WI38 (cell line): ENCODE measurements around the gene C13orf46.

Experiments used
- H3K4me3 ChIP-seq: 2 replicates; pipeline ENCODE4 v1.5.1; 2011; ENCODE audit warnings: low read depth, mild to moderate bottlenecking, control low read depth, low read length
- TF ChIP-seq, protein P1 (sequence below): IDR thresholded peaks from 2 replicates; pipeline ENCODE4 v1.5.1; 2012; ENCODE audit warnings: low read depth, mild to moderate bottlenecking, control low read depth, low read length

The C13orf46 gene

GRCh38 chr13:114002009-114002544 is 28.2 kb upstream of the C13orf46 start:
- TF ChIP-seq, protein P1, sequence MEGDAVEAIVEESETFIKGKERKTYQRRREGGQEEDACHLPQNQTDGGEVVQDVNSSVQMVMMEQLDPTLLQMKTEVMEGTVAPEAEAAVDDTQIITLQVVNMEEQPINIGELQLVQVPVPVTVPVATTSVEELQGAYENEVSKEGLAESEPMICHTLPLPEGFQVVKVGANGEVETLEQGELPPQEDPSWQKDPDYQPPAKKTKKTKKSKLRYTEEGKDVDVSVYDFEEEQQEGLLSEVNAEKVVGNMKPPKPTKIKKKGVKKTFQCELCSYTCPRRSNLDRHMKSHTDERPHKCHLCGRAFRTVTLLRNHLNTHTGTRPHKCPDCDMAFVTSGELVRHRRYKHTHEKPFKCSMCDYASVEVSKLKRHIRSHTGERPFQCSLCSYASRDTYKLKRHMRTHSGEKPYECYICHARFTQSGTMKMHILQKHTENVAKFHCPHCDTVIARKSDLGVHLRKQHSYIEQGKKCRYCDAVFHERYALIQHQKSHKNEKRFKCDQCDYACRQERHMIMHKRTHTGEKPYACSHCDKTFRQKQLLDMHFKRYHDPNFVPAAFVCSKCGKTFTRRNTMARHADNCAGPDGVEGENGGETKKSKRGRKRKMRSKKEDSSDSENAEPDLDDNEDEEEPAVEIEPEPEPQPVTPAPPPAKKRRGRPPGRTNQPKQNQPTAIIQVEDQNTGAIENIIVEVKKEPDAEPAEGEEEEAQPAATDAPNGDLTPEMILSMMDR, result no peak
- H3K4me3 ChIP-seq, result no peak overlapping the region

GRCh38 chr13:114001331-114002008 is 27.6 kb upstream of the C13orf46 start:
- TF ChIP-seq, protein P1, result no peak
- H3K4me3 ChIP-seq, result no peak overlapping the region

DNA sequence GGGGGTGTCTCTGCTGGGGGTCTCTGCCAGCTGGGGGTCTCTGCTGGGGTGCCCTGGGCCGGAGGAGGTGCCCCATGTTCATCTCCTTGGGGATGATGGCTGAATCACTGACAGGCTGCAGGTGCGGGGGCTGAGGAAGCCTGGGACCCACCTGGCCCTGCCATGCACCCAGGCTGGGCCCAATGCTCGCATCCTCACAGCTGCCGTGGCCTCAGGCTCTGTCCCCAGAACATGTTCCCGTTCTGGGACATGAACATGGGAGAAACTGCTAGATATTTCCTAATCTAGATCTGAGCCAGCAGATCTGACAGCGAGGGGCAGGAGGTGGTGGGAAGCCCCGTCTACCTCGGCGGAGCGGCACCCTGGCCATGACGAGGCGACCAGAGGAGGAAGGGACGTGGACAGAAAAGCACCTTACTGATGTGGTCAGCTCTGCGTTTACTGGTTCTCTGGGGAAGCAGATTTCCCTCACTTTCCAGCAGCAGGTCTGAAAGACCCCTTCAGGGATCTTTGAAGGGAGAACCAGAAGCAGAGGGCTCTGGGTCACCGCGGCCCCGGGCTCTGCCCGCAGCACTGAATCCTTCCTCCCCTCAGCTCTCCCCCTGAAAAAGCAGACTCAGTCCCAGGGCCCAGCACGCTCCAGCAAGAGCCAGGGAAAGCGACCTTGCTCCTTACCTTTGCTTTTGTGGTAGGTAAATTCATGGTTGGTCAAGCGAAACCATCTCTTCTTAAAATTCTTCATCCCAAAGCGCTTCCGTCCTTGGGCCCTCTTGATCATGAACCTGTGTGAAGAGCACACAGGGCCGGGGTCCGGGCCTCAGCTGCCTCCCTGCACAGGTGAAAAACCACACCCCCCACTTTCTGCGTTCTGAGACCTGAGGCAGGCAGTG is 26.5 kb upstream of the C13orf46 start:
- H3K4me3 ChIP-seq, result no peak overlapping the region
- TF ChIP-seq, protein P1, result no peak

DNA sequence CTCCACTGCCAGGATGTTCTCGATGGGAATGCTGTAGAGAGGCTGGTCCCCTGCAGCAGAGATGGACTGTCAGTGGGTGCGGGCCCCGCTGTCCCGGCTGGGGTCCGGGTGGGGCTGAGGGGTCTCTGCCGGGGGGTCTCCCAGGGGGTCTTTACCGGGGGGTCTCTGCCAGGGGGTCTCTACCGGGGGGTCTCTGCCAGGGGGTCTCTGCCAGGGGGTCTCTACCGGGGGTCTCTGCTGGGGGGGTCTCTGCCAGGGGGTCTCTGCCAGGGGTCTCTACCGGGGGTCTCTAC is 25.7 kb upstream of the C13orf46 start:
- no peak overlapping the region for H3K4me3 ChIP-seq
- TF ChIP-seq, protein P1, result no peak

GRCh38 chr13:113998781-113999617 is 25.1 kb upstream of the C13orf46 start:
- H3K4me3 ChIP-seq, result no peak overlapping the region
- TF ChIP-seq, protein P1, result no peak

GRCh38 chr13:113997845-113998751 is 24.2 kb upstream of the C13orf46 start:
- H3K4me3 ChIP-seq, result no peak overlapping the region
- TF ChIP-seq, protein P1, result no peak
